ENCODE results near the gene CNGA2. TPM values are rescaled to one million over a fixed set of nuclear protein-coding genes. Genes with fewer than 3 reads are reported as not detected.

The CNGA2 gene
- total RNA-seq, 1 experiment from 2014 or later = not detected

DNA sequence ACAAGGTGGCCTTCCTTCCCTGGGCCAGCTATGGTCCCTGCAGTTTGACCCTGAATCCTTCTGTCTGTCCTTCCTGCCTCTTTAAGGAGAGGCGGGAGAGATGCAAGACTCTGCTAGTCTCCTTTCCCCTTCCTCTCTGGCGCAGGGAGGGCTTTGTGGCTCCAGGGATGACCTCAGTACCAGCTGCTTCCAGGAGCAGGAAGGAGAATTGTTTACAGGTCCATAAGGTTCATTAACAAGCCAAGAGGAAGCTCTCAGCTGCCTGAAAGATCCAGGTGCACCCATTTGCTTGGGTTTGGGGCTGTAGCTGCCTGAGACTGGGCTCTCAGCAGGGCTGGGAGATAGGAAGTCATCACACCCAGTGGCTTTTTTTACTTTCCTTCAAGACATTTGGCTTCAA is 22.8 kb upstream of the CNGA2 start:
- ChIA-PET POLR2A (no interaction called here), CTCF (no interaction called here)
- H3K4me3 ChIP-seq (ENCODE audit: low read depth, low read length) = no peak overlapping the region
- H3K9me3 Mint-ChIP-seq (ENCODE audit: unreplicated experiment) = no peaks in the 10 kb centered on the region
- H3K36me3 Mint-ChIP-seq (ENCODE audit: insufficient read depth, unreplicated experiment) = no peaks in the 10 kb centered on the region
- no peak for TF ChIP-seq CTCF (IDR thresholded peaks at IDR 0.05; ENCODE audit: insufficient read depth in 1 of 2, low read depth in 1 of 2, low read length in 1 of 2, severe bottlenecking in 1 of 2, unreplicated experiment in 1 of 2)
- no peak for DNase-seq
- H3K4me1 Mint-ChIP-seq (ENCODE audit: low read depth, unreplicated experiment) = no peaks in the 10 kb centered on the region
- H3K27me3 ChIP-seq (replicated peaks; ENCODE audit: control insufficient read depth, insufficient read depth, low read length) = no peaks in the 10 kb centered on the region; the same call in 1 of the 2 replicates
- H3K36me3 ChIP-seq (ENCODE audit: control insufficient read depth, insufficient read depth, low read length) = no peaks in the 10 kb centered on the region
- no peaks in the 10 kb centered on the region for H3K9me3 ChIP-seq
- no peak overlapping the region for H3K27ac Mint-ChIP-seq (ENCODE audit: unreplicated experiment)
- intact Hi-C loops (cut with micrococcal nuclease; ENCODE audit: unreplicated experiment) = no loop called here
- no peaks in the 10 kb centered on the region for H3K4me1 ChIP-seq
- no peaks in the 10 kb centered on the region for H3K27me3 Mint-ChIP-seq (ENCODE audit: insufficient read depth, unreplicated experiment)
- BruUV-seq (replicated peaks) = no TSS peak
- no peak overlapping the region for H3K4me3 Mint-ChIP-seq (ENCODE audit: unreplicated experiment)

DNA sequence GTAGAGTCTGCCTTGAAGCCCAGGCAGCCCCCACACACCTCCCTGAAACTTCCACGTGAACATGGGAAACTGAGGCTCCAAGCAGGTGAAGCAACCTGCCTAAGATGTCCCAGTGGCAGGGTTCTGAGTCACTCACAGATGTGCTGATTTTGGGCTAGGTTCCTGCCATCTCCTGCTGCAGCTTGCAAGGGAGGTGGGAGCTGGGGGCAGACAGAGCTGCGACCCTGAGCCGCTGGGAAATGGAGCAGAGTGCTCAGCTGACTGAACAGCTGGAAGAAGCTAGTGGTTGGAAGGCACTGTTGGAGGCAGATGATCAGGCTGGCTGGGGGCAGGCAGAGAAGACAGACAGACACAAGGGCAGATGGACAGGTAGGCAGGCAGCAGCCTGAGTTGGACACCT is 22.3 kb upstream of the CNGA2 start:
- Mint-ChIP-seq H3K27ac (ENCODE audit: unreplicated experiment) (no peak overlapping the region), H3K4me1 (ENCODE audit: low read depth, unreplicated experiment) (no peaks in the 10 kb centered on the region), H3K27me3 (ENCODE audit: insufficient read depth, unreplicated experiment) (no peaks in the 10 kb centered on the region), H3K4me3 (ENCODE audit: unreplicated experiment) (no peak overlapping the region), H3K9me3 (ENCODE audit: unreplicated experiment) (no peaks in the 10 kb centered on the region), H3K36me3 (ENCODE audit: insufficient read depth, unreplicated experiment) (no peaks in the 10 kb centered on the region)
- CTCF ChIA-PET = no interaction called here
- H3K36me3 ChIP-seq (ENCODE audit: control insufficient read depth, insufficient read depth, low read length) = no peaks in the 10 kb centered on the region
- no peaks in the 10 kb centered on the region for H3K9me3 ChIP-seq
- H3K4me1 ChIP-seq = no peaks in the 10 kb centered on the region
- no TSS peak for BruUV-seq (replicated peaks)
- intact Hi-C loops (cut with micrococcal nuclease; ENCODE audit: unreplicated experiment) = no loop called here
- H3K27me3 ChIP-seq (replicated peaks; ENCODE audit: control insufficient read depth, insufficient read depth, low read length) = no peaks in the 10 kb centered on the region; the same call in 1 of the 2 replicates
- POLR2A ChIA-PET = no interaction called here
- DNase-seq = no peak
- no peak for TF ChIP-seq CTCF (IDR thresholded peaks at IDR 0.05; ENCODE audit: insufficient read depth in 1 of 2, low read depth in 1 of 2, low read length in 1 of 2, severe bottlenecking in 1 of 2, unreplicated experiment in 1 of 2)
- H3K4me3 ChIP-seq (ENCODE audit: low read depth, low read length) = no peak overlapping the region

- H3K4me1 Mint-ChIP-seq (ENCODE audit: low read depth, unreplicated experiment) = no peaks in the 10 kb centered on the region
- DNase-seq = peak in 1 of 2 experiments; percentile 29
- ChIA-PET CTCF (no interaction called here), POLR2A (no interaction called here)
- H3K9me3 ChIP-seq = no peaks in the 10 kb centered on the region
- TF ChIP-seq CTCF (IDR thresholded peaks at IDR 0.05; ENCODE audit: insufficient read depth in 1 of 2, low read depth in 1 of 2, low read length in 1 of 2, severe bottlenecking in 1 of 2, unreplicated experiment in 1 of 2) = peak; percentile 19 to 55
- BruUV-seq (replicated peaks) = no TSS peak
- no peaks in the 10 kb centered on the region for H3K36me3 ChIP-seq (ENCODE audit: control insufficient read depth, insufficient read depth, low read length)
- H3K4me3 ChIP-seq (ENCODE audit: low read depth, low read length) = no peak overlapping the region
- no peak overlapping the region for H3K4me3 Mint-ChIP-seq (ENCODE audit: unreplicated experiment)
- H3K27me3 Mint-ChIP-seq (ENCODE audit: insufficient read depth, unreplicated experiment) = peaks cover 3% of the 10 kb centered on the region
- no peaks in the 10 kb centered on the region for H3K4me1 ChIP-seq
- H3K9me3 Mint-ChIP-seq (ENCODE audit: unreplicated experiment) = no peaks in the 10 kb centered on the region
- H3K36me3 Mint-ChIP-seq (ENCODE audit: insufficient read depth, unreplicated experiment) = no peaks in the 10 kb centered on the region
- intact Hi-C loops (cut with micrococcal nuclease; ENCODE audit: unreplicated experiment) = no loop called here
- H3K27me3 ChIP-seq (replicated peaks; ENCODE audit: control insufficient read depth, insufficient read depth, low read length) = no peaks in the 10 kb centered on the region
- H3K27ac Mint-ChIP-seq (ENCODE audit: unreplicated experiment) = no peak overlapping the region
These were observed 20.7 kb upstream of the CNGA2 start for GRCh38 chrX:151713849-151714248.
